Measurements from ENCODE around the gene CRKL. TPM values are rescaled to one million over a fixed set of nuclear protein-coding genes. Genes with fewer than 3 reads are reported as not detected.
A peak's percentile ranks its signal among the peaks of the same experiment; 100 is the strongest.

Gene CRKL
- total RNA-seq, 1 donor from 2014 or later, result 86.3 TPM

GRCh38 chr22:20884454-20884853 is 32.8 kb upstream of the CRKL start:
- no peak overlapping the region for H3K4me3 Mint-ChIP-seq (ENCODE audit: low read depth)
- TF ChIP-seq, protein P1, sequence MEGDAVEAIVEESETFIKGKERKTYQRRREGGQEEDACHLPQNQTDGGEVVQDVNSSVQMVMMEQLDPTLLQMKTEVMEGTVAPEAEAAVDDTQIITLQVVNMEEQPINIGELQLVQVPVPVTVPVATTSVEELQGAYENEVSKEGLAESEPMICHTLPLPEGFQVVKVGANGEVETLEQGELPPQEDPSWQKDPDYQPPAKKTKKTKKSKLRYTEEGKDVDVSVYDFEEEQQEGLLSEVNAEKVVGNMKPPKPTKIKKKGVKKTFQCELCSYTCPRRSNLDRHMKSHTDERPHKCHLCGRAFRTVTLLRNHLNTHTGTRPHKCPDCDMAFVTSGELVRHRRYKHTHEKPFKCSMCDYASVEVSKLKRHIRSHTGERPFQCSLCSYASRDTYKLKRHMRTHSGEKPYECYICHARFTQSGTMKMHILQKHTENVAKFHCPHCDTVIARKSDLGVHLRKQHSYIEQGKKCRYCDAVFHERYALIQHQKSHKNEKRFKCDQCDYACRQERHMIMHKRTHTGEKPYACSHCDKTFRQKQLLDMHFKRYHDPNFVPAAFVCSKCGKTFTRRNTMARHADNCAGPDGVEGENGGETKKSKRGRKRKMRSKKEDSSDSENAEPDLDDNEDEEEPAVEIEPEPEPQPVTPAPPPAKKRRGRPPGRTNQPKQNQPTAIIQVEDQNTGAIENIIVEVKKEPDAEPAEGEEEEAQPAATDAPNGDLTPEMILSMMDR (IDR thresholded peaks at IDR 0.05; ENCODE audit: unreplicated experiment), result no peak
- H3K36me3 Mint-ChIP-seq (ENCODE audit: insufficient read depth), result peaks cover 20% of the 10 kb centered on the region
- H3K27me3 Mint-ChIP-seq, result no peaks in the 10 kb centered on the region
- H3K9me3 Mint-ChIP-seq (ENCODE audit: low read depth), result no peaks in the 10 kb centered on the region
- DNase-seq (ENCODE audit: low spot score, unreplicated experiment), result no peak
- no peak overlapping the region for H3K27ac Mint-ChIP-seq
- peaks cover 6% of the 10 kb centered on the region for H3K4me1 Mint-ChIP-seq (ENCODE audit: low read depth)

DNA sequence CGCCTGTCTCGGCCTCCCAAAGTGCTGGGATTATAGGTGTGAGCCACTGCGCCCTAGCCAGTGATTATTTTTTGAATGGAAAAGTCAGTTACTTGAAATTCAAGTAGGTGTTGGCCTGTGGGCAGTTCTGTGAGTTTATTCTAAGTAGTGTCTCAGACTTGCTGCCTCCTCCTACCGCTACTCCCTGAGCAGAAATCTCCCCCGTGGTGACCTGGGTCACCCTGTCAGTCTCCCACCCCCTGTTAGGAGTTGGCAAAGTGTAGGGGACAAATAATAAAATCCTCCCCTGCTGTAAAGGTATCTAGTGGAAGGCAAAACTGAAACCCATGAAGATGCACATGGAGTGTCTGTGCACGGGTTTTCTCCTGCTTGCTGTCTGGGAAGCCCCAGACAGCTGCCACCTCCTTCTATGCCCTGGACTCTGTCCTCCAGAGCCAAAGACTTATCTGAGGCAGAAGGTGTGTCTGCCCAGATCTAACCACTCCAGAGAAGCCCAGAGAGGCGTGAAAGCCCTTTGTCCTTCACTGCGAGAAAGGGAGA is 32.1 kb upstream of the CRKL start:
- H3K9me3 Mint-ChIP-seq (ENCODE audit: low read depth), result no peaks in the 10 kb centered on the region
- TF ChIP-seq, protein P1 (IDR thresholded peaks at IDR 0.05; ENCODE audit: unreplicated experiment), result no peak
- DNase-seq (ENCODE audit: low spot score, unreplicated experiment), result no peak
- H3K27ac Mint-ChIP-seq, result peak overlapping the region; percentile 92
- H3K27me3 Mint-ChIP-seq, result no peaks in the 10 kb centered on the region
- peaks cover 24% of the 10 kb centered on the region for H3K36me3 Mint-ChIP-seq (ENCODE audit: insufficient read depth)
- H3K4me3 Mint-ChIP-seq (ENCODE audit: low read depth), result no peak overlapping the region
- H3K4me1 Mint-ChIP-seq (ENCODE audit: low read depth), result peaks cover 6% of the 10 kb centered on the region

- peak; percentile 74 for DNase-seq (ENCODE audit: low spot score, unreplicated experiment)
- no peaks in the 10 kb centered on the region for H3K27me3 Mint-ChIP-seq
- H3K36me3 Mint-ChIP-seq (ENCODE audit: insufficient read depth), result peaks cover 22% of the 10 kb centered on the region
- peak overlapping the region; percentile 92 for H3K27ac Mint-ChIP-seq
- no peaks in the 10 kb centered on the region for H3K9me3 Mint-ChIP-seq (ENCODE audit: low read depth)
- H3K4me1 Mint-ChIP-seq (ENCODE audit: low read depth), result peaks cover 6% of the 10 kb centered on the region
- H3K4me3 Mint-ChIP-seq (ENCODE audit: low read depth), result no peak overlapping the region
- TF ChIP-seq, protein P1 (IDR thresholded peaks at IDR 0.05; ENCODE audit: unreplicated experiment), result peak; percentile 92
Measured at GRCh38 chr22:20885557-20886323, 31.5 kb upstream of the CRKL start.

DNA sequence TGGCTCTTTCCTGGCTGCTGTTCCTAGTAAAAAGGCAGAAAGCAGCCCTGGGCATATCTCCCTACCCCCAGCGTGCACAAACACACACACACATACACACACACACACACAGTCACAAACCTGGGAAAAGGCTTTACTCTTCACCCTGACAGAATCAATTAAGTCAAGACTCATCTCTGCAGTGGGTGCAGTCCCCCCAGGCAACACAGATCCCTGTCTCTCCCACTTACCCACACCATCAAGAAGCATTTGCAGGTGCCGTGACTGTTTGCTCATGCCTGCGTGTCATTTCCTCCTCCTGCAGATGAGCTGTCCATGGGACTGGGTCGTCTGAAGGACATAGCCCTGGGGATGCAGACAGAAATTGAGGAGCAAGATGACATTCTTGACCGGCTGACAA is 29.8 kb upstream of the CRKL start:
- Mint-ChIP-seq H3K36me3 (ENCODE audit: insufficient read depth) (peaks cover 18% of the 10 kb centered on the region), H3K27me3 (no peaks in the 10 kb centered on the region), H3K4me1 (ENCODE audit: low read depth) (peaks cover 6% of the 10 kb centered on the region), H3K4me3 (ENCODE audit: low read depth) (no peak overlapping the region), H3K27ac (peak overlapping the region; percentile 48), H3K9me3 (ENCODE audit: low read depth) (no peaks in the 10 kb centered on the region)
- TF ChIP-seq, protein P1 (IDR thresholded peaks at IDR 0.05; ENCODE audit: unreplicated experiment), result no peak
- DNase-seq (ENCODE audit: low spot score, unreplicated experiment), result no peak

- no peak overlapping the region for H3K27ac Mint-ChIP-seq
- TF ChIP-seq, protein P1 (IDR thresholded peaks at IDR 0.05; ENCODE audit: unreplicated experiment), result no peak
- no peaks in the 10 kb centered on the region for H3K9me3 Mint-ChIP-seq (ENCODE audit: low read depth)
- no peaks in the 10 kb centered on the region for H3K27me3 Mint-ChIP-seq
- no peak for DNase-seq (ENCODE audit: low spot score, unreplicated experiment)
- peaks cover 13% of the 10 kb centered on the region for H3K36me3 Mint-ChIP-seq (ENCODE audit: insufficient read depth)
- H3K4me3 Mint-ChIP-seq (ENCODE audit: low read depth), result no peak overlapping the region
- H3K4me1 Mint-ChIP-seq (ENCODE audit: low read depth), result peaks cover 6% of the 10 kb centered on the region
Measured at GRCh38 chr22:20889025-20889704, 28.0 kb upstream of the CRKL start.

Data from progenitor cell of endocrine pancreas (in vitro differentiated cells).